OCI-LY3 (cell line): Measurements from ENCODE around the gene EDNRB.
"Not testable (repeated sequence)": the region's sequence is repeated elsewhere in the genome, so short reads cannot be mapped to it uniquely, and the experiment has no call there.

Experiments
- H2AFZ ChIP-seq: fragments of 200-600, 300-600 bp; shearing (Covaris generic); 2 replicates; pipeline ENCODE4 v1.6.0; 2014; ENCODE audit warnings: antibody characterized with exemption, low read depth, low read length
- H3K27ac ChIP-seq: fragments of 200-600, 300-600 bp; sonication (generic); 2 replicates; pipeline ENCODE4 v1.5.1; 2014; ENCODE audit warnings: mild to moderate bottlenecking, low read length, moderate library complexity, mixed read lengths
- H3K27me3 ChIP-seq: fragments of 200-600, 300-600 bp; sonication (generic); 2 replicates; pipeline ENCODE4 v1.6.1; 2014; ENCODE audit warnings: low read depth, low read length, mixed read lengths
- H3K36me3 ChIP-seq: fragments of 200-600, 300-600 bp; sonication (generic); replicated peaks from 2 replicates; pipeline ENCODE3; 2014; ENCODE audit warnings: low read depth, low read length, mixed read lengths
- H3K4me1 ChIP-seq: fragments of 300-600, 200-600 bp; sonication (generic); 2 replicates; pipeline ENCODE4 v1.6.1; 2014; ENCODE audit warnings: low read length, mixed read lengths
- H3K4me2 ChIP-seq: fragments of 200-600, 300-600 bp; sonication (generic); 2 replicates; pipeline ENCODE4 v1.6.1; 2014; ENCODE audit warnings: low read length, mixed read lengths
- H3K4me3 ChIP-seq: fragments of 300-600, 200-600 bp; sonication (generic); 2 replicates; pipeline ENCODE4 v1.5.1; 2014; ENCODE audit warnings: antibody characterized with exemption, mild to moderate bottlenecking, low read length, moderate library complexity
- H3K79me2 ChIP-seq: fragments of 300-600, 200-600 bp; shearing (Covaris generic); 2 replicates; pipeline ENCODE4 v1.6.1; 2014; ENCODE audit warnings: mild to moderate bottlenecking, low read length, mixed read lengths
- H3K9ac ChIP-seq: fragments of 300-600, 200-600 bp; shearing (Covaris generic); 2 replicates; pipeline ENCODE4 v1.6.0; 2014; ENCODE audit warnings: mild to moderate bottlenecking, low read length, moderate library complexity
- H3K9me3 ChIP-seq: fragments of 200-600, 300-600 bp; shearing (Covaris generic); 2 replicates; pipeline ENCODE4 v1.6.1; 2014; ENCODE audit warnings: low read length, mixed read lengths; ENCODE audit not compliant: insufficient read depth
- H4K20me1 ChIP-seq: fragments of 200-600, 300-600 bp; sonication (generic); 2 replicates; pipeline ENCODE4 v1.6.1; 2016; ENCODE audit warnings: low read length, mixed read lengths; ENCODE audit not compliant: insufficient read depth
- CTCF ChIP-seq: fragments of 200-600, 300-600 bp; sonication (generic); IDR thresholded peaks from 2 replicates; pipeline ENCODE4 v1.5.1; 2014; ENCODE audit warnings: antibody characterized with exemption, low read length, low read depth
- EZH2phosphoT487 ChIP-seq: fragments of 200-600 bp; shearing (Covaris generic); IDR thresholded peaks from 2 replicates; pipeline ENCODE4 v1.6.1; 2018; ENCODE audit warnings: antibody characterized with exemption, mixed run types, low read depth

The EDNRB gene

GRCh38 chr13:77946522-77946921 is 27.9 kb upstream of the EDNRB start:
- no peak overlapping the region for H3K4me2 ChIP-seq
- no peaks in the 10 kb centered on the region for H3K79me2 ChIP-seq
- TF ChIP-seq EZH2phosphoT487, result no peak
- TF ChIP-seq CTCF, result no peak
- no peak overlapping the region for H3K9ac ChIP-seq
- no peak overlapping the region for H2AFZ ChIP-seq
- no peak overlapping the region for H3K4me3 ChIP-seq
- H3K9me3 ChIP-seq, result no peaks in the 10 kb centered on the region
- no peaks in the 10 kb centered on the region for H3K4me1 ChIP-seq
- H4K20me1 ChIP-seq, result no peaks in the 10 kb centered on the region
- H3K36me3 ChIP-seq, result no peaks in the 10 kb centered on the region
- H3K27ac ChIP-seq, result no peak overlapping the region
- no peaks in the 10 kb centered on the region for H3K27me3 ChIP-seq

GRCh38 chr13:77935063-77935462 is 16.4 kb upstream of the EDNRB start:
- H3K27me3 ChIP-seq, H3K9ac ChIP-seq, H2AFZ ChIP-seq, H3K4me1 ChIP-seq, H3K27ac ChIP-seq, H3K4me2 ChIP-seq, H4K20me1 ChIP-seq, H3K36me3 ChIP-seq, H3K79me2 ChIP-seq, H3K9me3 ChIP-seq, H3K4me3 ChIP-seq: not testable (repeated sequence)

- no peaks in the 10 kb centered on the region for H3K79me2 ChIP-seq
- H3K9ac ChIP-seq, result no peak overlapping the region
- no peak overlapping the region for H3K4me3 ChIP-seq
- no peak overlapping the region for H2AFZ ChIP-seq
- no peaks in the 10 kb centered on the region for H3K36me3 ChIP-seq
- TF ChIP-seq CTCF, result no peak
- no peak for TF ChIP-seq EZH2phosphoT487
- no peak overlapping the region for H3K27ac ChIP-seq
- peaks cover 6% of the 10 kb centered on the region; the same call in 1 of the 2 replicates for H3K4me1 ChIP-seq
- no peaks in the 10 kb centered on the region for H4K20me1 ChIP-seq
- no peaks in the 10 kb centered on the region for H3K27me3 ChIP-seq
- no peaks in the 10 kb centered on the region for H3K9me3 ChIP-seq
- H3K4me2 ChIP-seq, result no peak overlapping the region
These were observed 11.8 kb upstream of the EDNRB start for GRCh38 chr13:77930430-77930829.

GRCh38 chr13:77928909-77929308 is 10.3 kb upstream of the EDNRB start:
- Histone ChIP-seq H3K79me2 (no peaks in the 10 kb centered on the region), H3K27me3 (no peaks in the 10 kb centered on the region), H3K4me2 (no peak overlapping the region), H2AFZ (no peak overlapping the region), H3K36me3 (no peaks in the 10 kb centered on the region), H3K27ac (no peak overlapping the region), H3K4me1 (peaks cover 6% of the 10 kb centered on the region; the same call in 1 of the 2 replicates), H3K9ac (no peak overlapping the region), H4K20me1 (no peaks in the 10 kb centered on the region), H3K4me3 (no peak overlapping the region), H3K9me3 (no peaks in the 10 kb centered on the region)
- TF ChIP-seq EZH2phosphoT487, result no peak
- TF ChIP-seq CTCF, result no peak

- TF ChIP-seq EZH2phosphoT487 (no peak), CTCF (no peak)
- Histone ChIP-seq H2AFZ (no peak overlapping the region), H3K4me3 (no peak overlapping the region), H3K27ac (no peak overlapping the region), H3K9me3 (no peaks in the 10 kb centered on the region), H3K79me2 (no peaks in the 10 kb centered on the region), H4K20me1 (no peaks in the 10 kb centered on the region), H3K9ac (no peak overlapping the region), H3K36me3 (no peaks in the 10 kb centered on the region), H3K27me3 (no peaks in the 10 kb centered on the region), H3K4me1 (peaks cover 6% of the 10 kb centered on the region; the same call in 1 of the 2 replicates), H3K4me2 (no peak overlapping the region)
These were observed 7.0 kb upstream of the EDNRB start for GRCh38 chr13:77925616-77926015.
